ENCODE measurements around the gene VSTM5. TPM values are rescaled to one million over a fixed set of nuclear protein-coding genes. Genes with fewer than 3 reads are reported as not detected.

Gene VSTM5, protein sequence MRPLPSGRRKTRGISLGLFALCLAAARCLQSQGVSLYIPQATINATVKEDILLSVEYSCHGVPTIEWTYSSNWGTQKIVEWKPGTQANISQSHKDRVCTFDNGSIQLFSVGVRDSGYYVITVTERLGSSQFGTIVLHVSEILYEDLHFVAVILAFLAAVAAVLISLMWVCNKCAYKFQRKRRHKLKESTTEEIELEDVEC
- total RNA-seq (2022; extraction: Qiagen RNA extraction) = not detected in 5 replicates

DNA sequence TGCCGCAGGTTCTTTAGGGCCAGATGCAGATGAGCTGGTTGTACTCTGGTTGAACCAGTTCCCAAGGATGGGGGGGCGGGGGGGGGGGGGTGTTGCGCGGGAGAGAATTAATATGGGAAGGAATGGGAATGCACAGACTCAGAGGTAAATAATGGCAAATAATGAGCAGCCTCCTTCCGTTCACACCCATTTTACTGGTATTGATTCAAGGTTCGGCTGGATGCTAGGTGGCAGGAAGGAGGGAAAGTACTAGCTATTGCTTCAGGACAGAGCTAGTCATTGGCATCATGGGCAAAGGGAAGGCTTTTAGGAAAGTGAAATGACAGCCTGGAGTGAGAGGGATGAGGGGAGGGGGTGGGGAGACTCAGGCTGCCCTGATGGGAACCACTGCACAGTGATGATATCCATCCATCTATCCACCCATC lies at the start of gene VSTM5:
VSTM5 (minus strand) TSS at position 25 of the 425 bp plus-strand sequence. CDS start 116 bp downstream, outside the sequence.

DNA sequence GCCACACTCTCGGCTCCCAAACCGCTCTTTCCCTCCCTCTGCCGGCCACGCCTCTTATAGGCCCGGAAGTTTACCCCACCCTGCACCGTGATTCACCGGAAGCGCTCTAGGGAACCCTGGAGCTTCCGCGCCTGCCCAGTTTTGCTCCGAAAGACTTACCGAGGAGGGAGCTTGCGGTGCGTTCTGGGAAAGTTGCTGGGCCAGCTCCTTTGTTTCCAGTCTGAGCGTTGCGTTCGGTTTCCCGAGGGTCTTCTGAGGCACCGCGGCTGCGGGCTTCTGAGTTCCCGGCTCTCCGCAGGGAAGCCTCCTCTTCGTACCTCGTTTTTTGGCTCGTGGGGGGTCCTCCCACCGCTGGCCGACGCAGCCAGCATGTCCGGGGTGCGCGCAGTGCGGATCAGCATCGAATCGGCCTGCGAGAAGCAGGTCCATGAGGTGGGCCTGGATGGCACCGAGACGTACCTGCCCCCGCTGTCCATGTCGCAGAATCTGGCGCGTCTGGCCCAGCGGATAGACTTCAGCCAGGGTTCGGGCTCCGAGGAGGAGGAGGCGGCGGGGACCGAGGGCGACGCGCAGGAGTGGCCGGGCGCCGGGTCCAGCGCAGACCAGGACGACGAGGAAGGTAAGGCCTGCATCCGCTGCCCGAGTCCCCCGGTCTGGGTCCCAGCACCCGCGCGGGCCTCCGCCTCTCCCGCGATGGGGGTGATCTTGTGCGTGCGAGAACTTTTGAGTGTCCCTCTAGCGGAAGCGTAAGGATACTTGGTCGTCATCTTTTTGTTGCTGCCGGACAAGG lies 66.1 kb downstream of the VSTM5 start, which contains the start of gene MED17:
MED17 (plus strand) TSS at position 138 of the 790 bp plus-strand sequence; CDS start at position 370, 232 bp downstream.

Other genes with a start within 250 kb of the VSTM5 start
- gene CEP295, start 188.9 kb downstream of the VSTM5 start, total RNA-seq (2022; extraction: Qiagen RNA extraction) = 5.2 to 6.8 TPM (median 6.6 TPM) in 5 replicates
- 87.2 to 104 TPM (median 90.4 TPM) in 5 replicates for gene TAF1D, start 109.1 kb downstream of the VSTM5 start, total RNA-seq (2022; extraction: Qiagen RNA extraction)
- gene C11orf54, start 108.9 kb downstream of the VSTM5 start, total RNA-seq (2022; extraction: Qiagen RNA extraction) = 11.3 to 14.2 TPM (median 12.0 TPM) in 5 replicates
- gene MED17, start 66.3 kb downstream of the VSTM5 start, total RNA-seq (2022; extraction: Qiagen RNA extraction) = 20.4 to 22.6 TPM (median 21.3 TPM) in 5 replicates
- gene HEPHL1, start 170.7 kb upstream of the VSTM5 start, total RNA-seq (2022; extraction: Qiagen RNA extraction) = not detected in 5 replicates

Measured in A549 treated with Mapracorat at 1 μM for 4 hours (cell line).